Activated CD8-positive, alpha-beta T cell treated with anti-CD3 and anti-CD28 coated beads for 36 hours (primary cell): ENCODE data around the gene RAB11FIP4. TPM values are rescaled to one million over a fixed set of nuclear protein-coding genes. Genes with fewer than 3 reads are reported as not detected.

Source experiments
- ATAC-seq: fragments of 200-7000 bp; cut with Tn5 transposase; one replicate; pipeline ENCODE4 v1.10.0; 2021; ENCODE audit warnings: mild to moderate bottlenecking, moderate library complexity
- CTCF ChIA-PET: fragments of 350-600 bp; sonication (Branson Sonifier 250); formaldehyde crosslinking; loops from one replicate; lab custom pipeline; 2021; ENCODE audit warnings: antibody characterized with exemption; lab: Charles Lee
- POLR2A ChIA-PET: fragments of 350-600 bp; sonication (Branson Sonifier 250); formaldehyde crosslinking; loops from one replicate; lab custom pipeline; 2021; ENCODE audit warnings: antibody characterized with exemption; lab: Charles Lee
- DNase-seq: peaks from one replicate; pipeline ENCODE4 v3.0.0-alpha.2; 2020
- H3K27ac Mint-ChIP-seq: one replicate; pipeline ENCODE4 v1.8.0; 2021; ENCODE audit warnings: mild to moderate bottlenecking, mixed read lengths
- H3K27me3 Mint-ChIP-seq: one replicate; pipeline ENCODE4 v1.8.0; 2021; ENCODE audit warnings: mixed read lengths
- H3K36me3 Mint-ChIP-seq: one replicate; pipeline ENCODE4 v1.8.0; 2021; ENCODE audit warnings: low read depth, mixed read lengths
- H3K4me1 Mint-ChIP-seq: one replicate; pipeline ENCODE4 v1.8.0; 2021; ENCODE audit warnings: low read depth, mixed read lengths
- H3K4me3 Mint-ChIP-seq: one replicate; pipeline ENCODE4 v1.8.0; 2021; ENCODE audit warnings: mild to moderate bottlenecking, moderate library complexity, mixed read lengths
- H3K9me3 Mint-ChIP-seq: one replicate; pipeline ENCODE4 v1.8.0; 2021; ENCODE audit warnings: mixed read lengths
- CTCF ChIP-seq: fragments of 200-600 bp; IDR thresholded peaks from one replicate; pipeline ENCODE4 v1.8.0; 2022; ENCODE audit warnings: antibody characterized with exemption, mild to moderate bottlenecking
- intact Hi-C: fragments of 100-400 bp; cut with micrococcal nuclease; formaldehyde crosslinking; loops from one replicate; pipeline ENCODE4 v1.10.0; 2022
- total RNA-seq, 2 experiments: library from RNA; stranded (reverse); gene quantifications; one replicate each; pipeline ENCODE4 v1.2.3, GENCODE V29; 2021

Gene RAB11FIP4
- total RNA-seq, 2 experiments from 2014 or later = 38.2 to 39.1 TPM

- H3K27ac Mint-ChIP-seq = no peak overlapping the region
- ChIA-PET CTCF (interaction anchor here (0.7 to 6.4 kb wide), 18 partner anchors 11 to 319 kb away, joined by 3 to 68 read pairs (median 4); partner anchors contain the start of gene RAB11FIP4), POLR2A (interaction anchor here (0.9 to 3.9 kb wide), 7 partner anchors 10 to 89 kb away, joined by 3 to 24 read pairs (median 3); no protein-coding TSS in a partner anchor)
- no peak for TF ChIP-seq CTCF
- DNase-seq (no peak), ATAC-seq (no peak)
- no peaks in the 10 kb centered on the region for H3K4me1 Mint-ChIP-seq
- intact Hi-C loops = loop anchor here (2.0 kb wide), 1 partner anchor 87 kb away; no protein-coding TSS in a partner anchor
- no peaks in the 10 kb centered on the region for H3K9me3 Mint-ChIP-seq
- no peak overlapping the region for H3K4me3 Mint-ChIP-seq
- H3K36me3 Mint-ChIP-seq = peaks cover 22% of the 10 kb centered on the region
- no peaks in the 10 kb centered on the region for H3K27me3 Mint-ChIP-seq
Measured at GRCh38 chr17:31523862-31524730, 132.6 kb downstream of the RAB11FIP4 start.

- no peak overlapping the region for H3K4me3 Mint-ChIP-seq
- peak; percentile 77 for ATAC-seq
- POLR2A ChIA-PET = interaction anchor here (0.9 to 1.4 kb wide), 7 partner anchors 11 to 90 kb away, joined by 3 to 5 read pairs (median 3); no protein-coding TSS in a partner anchor
- TF ChIP-seq CTCF = peak; percentile 93
- peaks cover 22% of the 10 kb centered on the region for H3K36me3 Mint-ChIP-seq
- DNase-seq = peak; percentile 92
- intact Hi-C loops = loop anchor here (2.0 to 5.0 kb wide), 2 partner anchors 88 to 133 kb away; partner anchors contain the start of gene RAB11FIP4
- H3K9me3 Mint-ChIP-seq = no peaks in the 10 kb centered on the region
- no peak overlapping the region for H3K27ac Mint-ChIP-seq
- H3K4me1 Mint-ChIP-seq = no peaks in the 10 kb centered on the region
- H3K27me3 Mint-ChIP-seq = no peaks in the 10 kb centered on the region
- CTCF ChIA-PET = interaction anchor here (0.6 to 6.4 kb wide), 23 partner anchors 10 to 318 kb away, joined by 3 to 68 read pairs (median 3); partner anchors contain the start of gene RAB11FIP4
Measured at GRCh38 chr17:31524926-31525800, 133.7 kb downstream of the RAB11FIP4 start.

GRCh38 chr17:31525801-31526549 lies 134.5 kb downstream of the RAB11FIP4 start:
- DNase-seq = no peak
- intact Hi-C loops = loop anchor here (2.0 to 5.0 kb wide), 2 partner anchors 89 to 134 kb away; partner anchors contain the start of gene RAB11FIP4
- ChIA-PET POLR2A (interaction anchor here (0.5 to 0.9 kb wide), 2 partner anchors 35 to 87 kb away, joined by 3 read pairs; no protein-coding TSS in a partner anchor), CTCF (interaction anchor here (0.6 to 6.4 kb wide), 14 partner anchors 10 to 316 kb away, joined by 3 to 68 read pairs (median 6); partner anchors contain the start of gene RAB11FIP4)
- ATAC-seq = no peak
- no peak for TF ChIP-seq CTCF
- Mint-ChIP-seq H3K27me3 (no peaks in the 10 kb centered on the region), H3K27ac (no peak overlapping the region), H3K4me1 (no peaks in the 10 kb centered on the region), H3K36me3 (peaks cover 19% of the 10 kb centered on the region), H3K4me3 (no peak overlapping the region), H3K9me3 (no peaks in the 10 kb centered on the region)

- CTCF ChIA-PET = interaction anchor here (0.8 to 3.9 kb wide), 6 partner anchors 11 to 315 kb away, joined by 3 to 21 read pairs (median 5); no protein-coding TSS in a partner anchor
Measured at GRCh38 chr17:31527606-31528005, 136.1 kb downstream of the RAB11FIP4 start.

More at GRCh38 chr17:31527606-31528005, 136.1 kb downstream of the RAB11FIP4 start:
- intact Hi-C loops = loop anchor here (5.0 kb wide), 1 partner anchor 135 kb away; the partner anchor contains the start of gene RAB11FIP4
- H3K27me3 Mint-ChIP-seq = no peaks in the 10 kb centered on the region
- H3K9me3 Mint-ChIP-seq = no peaks in the 10 kb centered on the region
- no peaks in the 10 kb centered on the region for H3K4me1 Mint-ChIP-seq
- H3K36me3 Mint-ChIP-seq = peaks cover 21% of the 10 kb centered on the region
- DNase-seq (no peak), ATAC-seq (no peak)
- H3K4me3 Mint-ChIP-seq = no peak overlapping the region
- no peak for TF ChIP-seq CTCF
- H3K27ac Mint-ChIP-seq = no peak overlapping the region
- POLR2A ChIA-PET = no interaction called here
